A549 treated with CpdA at 1 μM for 4 hours (cell line): ENCODE measurements around the gene GPR17. TPM values are rescaled to one million over a fixed set of nuclear protein-coding genes. Genes with fewer than 3 reads are reported as not detected.

Source experiments
- total RNA-seq: library from RNA; stranded (reverse); fragments of 200-300 nt; extraction: Qiagen RNA extraction; gene quantifications from 5 replicates; pipeline ENCODE4 v1.2.3, GENCODE V29; 2022; ENCODE audit warnings: low read depth

GPR17 gene, protein sequence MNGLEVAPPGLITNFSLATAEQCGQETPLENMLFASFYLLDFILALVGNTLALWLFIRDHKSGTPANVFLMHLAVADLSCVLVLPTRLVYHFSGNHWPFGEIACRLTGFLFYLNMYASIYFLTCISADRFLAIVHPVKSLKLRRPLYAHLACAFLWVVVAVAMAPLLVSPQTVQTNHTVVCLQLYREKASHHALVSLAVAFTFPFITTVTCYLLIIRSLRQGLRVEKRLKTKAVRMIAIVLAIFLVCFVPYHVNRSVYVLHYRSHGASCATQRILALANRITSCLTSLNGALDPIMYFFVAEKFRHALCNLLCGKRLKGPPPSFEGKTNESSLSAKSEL
- total RNA-seq, result 0.09 to 0.21 TPM (median 0.12 TPM) in 4 of 5 replicates, not detected in the other

DNA sequence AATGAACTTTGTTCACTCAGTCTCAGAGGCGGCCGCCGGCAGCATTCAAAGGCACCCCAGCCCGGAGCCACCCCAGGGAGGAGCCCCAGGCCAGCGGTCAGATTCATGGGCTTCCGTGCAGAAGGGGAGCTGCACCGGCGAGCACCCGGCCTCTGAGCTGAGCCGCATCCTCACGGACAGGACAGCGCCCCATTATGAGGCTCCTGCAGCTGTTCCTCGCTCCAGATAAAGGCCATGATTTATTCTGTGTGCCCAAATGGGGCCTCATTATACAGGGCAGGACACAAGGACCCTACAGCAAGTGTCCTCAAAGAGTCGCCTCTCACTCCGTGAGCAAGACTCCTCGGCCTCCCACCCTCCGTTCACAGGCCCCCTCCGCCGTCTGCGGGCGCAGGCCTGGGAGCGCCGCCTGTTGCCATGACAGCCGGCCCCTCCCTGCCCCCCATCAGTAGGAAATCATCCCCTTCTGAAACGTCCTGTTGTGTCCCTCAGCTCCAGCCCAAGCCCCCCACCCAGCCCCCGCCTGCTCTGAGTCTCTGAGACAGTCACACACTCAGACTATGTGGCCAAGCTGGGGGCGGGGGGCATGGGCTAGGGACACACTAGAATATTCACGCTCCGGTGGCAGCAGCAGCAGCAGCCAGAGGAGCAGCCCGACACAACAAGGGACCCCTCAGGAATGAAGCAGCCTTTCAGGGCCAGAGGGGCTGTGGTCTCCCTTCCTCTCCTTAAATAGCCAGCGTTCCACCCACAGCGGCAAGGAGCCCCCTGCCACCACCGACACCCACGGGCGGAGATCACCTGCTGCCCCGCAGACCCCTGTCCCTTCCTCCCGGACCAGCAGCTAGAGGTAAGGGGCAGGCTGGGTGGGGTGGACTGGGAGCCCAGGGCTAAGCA, at the start of gene GPR17:
TSS of gene GPR17 (plus strand) at position 759 of the 897 bp plus-strand sequence. CDS start 4,583 bp downstream, outside the sequence.

DNA sequence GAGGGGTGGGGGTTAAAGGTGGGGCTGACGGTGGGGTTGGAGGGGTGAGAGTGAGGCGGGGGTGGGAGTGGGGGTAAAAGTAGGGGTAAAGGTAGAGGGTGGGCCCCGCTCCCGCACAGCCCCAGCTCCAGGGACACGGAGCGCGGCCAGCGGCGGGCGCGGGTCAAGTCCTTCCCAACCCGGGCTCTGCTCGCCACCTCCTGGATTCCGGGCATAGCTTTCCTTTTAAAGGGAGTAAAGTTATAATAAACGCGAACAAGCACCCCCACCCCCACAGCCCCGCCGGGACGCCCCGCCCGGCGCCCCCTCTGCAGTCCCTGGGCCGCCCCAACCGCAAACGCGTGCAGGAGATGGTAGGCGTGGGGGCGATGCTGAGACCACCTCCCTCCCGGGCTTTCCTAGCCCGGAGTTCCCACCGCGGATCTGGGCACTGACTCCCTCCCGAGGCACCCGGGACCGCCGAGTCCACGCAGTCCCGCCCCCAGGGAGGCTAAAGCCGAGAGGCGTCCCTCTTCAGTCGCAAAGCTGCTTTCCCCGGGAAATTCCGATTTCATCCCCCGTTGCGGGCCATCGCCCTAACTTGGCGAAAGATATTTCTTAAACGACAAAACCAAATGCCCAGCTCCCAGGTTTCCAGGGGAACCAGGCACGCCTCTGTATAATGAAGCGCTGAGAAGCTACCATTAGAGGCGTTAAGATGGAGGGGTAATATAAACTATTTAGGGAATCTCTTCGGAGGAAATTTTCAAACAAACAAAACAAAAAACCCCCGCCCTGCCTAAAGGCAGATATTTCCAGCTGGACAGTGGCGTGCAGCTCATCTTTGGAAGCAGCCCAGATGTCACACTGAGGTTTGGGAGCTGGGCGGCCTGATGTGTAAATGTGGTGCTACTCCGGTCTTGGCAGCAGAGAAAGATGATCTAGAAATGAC, 29.6 kb downstream of the GPR17 start, which contains the start of gene LIMS2:
TSS of gene LIMS2 (minus strand) at position 200 of the 931 bp plus-strand sequence. CDS start 506 bp downstream, outside the sequence.

DNA sequence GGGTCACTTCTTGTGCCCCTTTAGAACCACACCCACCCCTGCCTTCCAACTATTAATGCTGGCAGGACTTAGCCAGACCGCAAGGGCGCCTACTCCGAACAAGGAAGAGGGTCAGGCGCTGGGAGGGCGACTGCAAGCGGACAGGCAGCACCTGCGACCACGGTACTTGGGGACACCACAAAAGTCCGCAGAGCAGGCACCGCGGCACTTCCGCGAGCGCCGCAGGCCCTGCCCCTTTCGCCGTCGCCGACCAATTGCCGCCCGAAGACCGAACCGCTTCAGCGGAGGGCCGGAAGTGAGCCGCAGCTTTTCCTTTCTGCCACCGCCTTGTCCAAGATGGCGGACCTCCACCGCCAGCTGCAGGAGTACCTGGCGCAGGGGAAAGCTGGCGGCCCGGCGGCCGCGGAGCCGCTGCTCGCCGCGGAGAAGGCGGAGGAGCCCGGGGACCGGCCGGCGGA, 55.3 kb downstream of the GPR17 start, which contains the start of gene SFT2D3:
TSS of gene SFT2D3 (plus strand) at position 305 of the 458 bp plus-strand sequence. CDS start at position 337, 32 bp downstream.

Other genes with a start within 250 kb of the GPR17 start
- 1.8 to 4.4 TPM (median 3.7 TPM) in 5 replicates for gene PROC, start 227.7 kb upstream of the GPR17 start, total RNA-seq
- gene IWS1, start 119.7 kb upstream of the GPR17 start, total RNA-seq, result 32.2 to 41.2 TPM (median 39.1 TPM) in 5 replicates
- 0.12 to 0.32 TPM (median 0.21 TPM) in 5 replicates for gene MYO7B, start 110.5 kb upstream of the GPR17 start, total RNA-seq
- gene LIMS2, start 29.4 kb downstream of the GPR17 start, total RNA-seq, result 4.0 to 8.1 TPM (median 5.2 TPM) in 5 replicates
- 4.1 to 6.2 TPM (median 5.7 TPM) in 5 replicates for gene SFT2D3, start 55.3 kb downstream of the GPR17 start, total RNA-seq
- 18.2 to 26.0 TPM (median 24.4 TPM) in 5 replicates for gene WDR33, start 165.0 kb downstream of the GPR17 start, total RNA-seq
- 49.5 to 56.6 TPM (median 52.0 TPM) in 5 replicates for gene POLR2D, start 212.0 kb downstream of the GPR17 start, total RNA-seq
- gene AMMECR1L, start 239.8 kb downstream of the GPR17 start, total RNA-seq, result 16.9 to 20.3 TPM (median 18.7 TPM) in 5 replicates